Activated T-cell treated with anti-CD3 and anti-CD28 coated beads, Interleukin-2, amount 50 U/mL, for 72 hours (primary cell): Measurements from ENCODE around the gene ZNRF3. TPM values are rescaled to one million over a fixed set of nuclear protein-coding genes. Genes with fewer than 3 reads are reported as not detected.

Experiments used
- ATAC-seq, 2 donors: fragments of 150-1000 bp; cut with Tn5 transposase; replicated peaks in 1 of 2; 2 replicates each; pipeline ENCODE4 v1.10.0; 2021; ENCODE audit warnings: moderate library complexity in 2 of 2, mild to moderate bottlenecking in 1 of 2
- DNase-seq, 2 donors: peaks; one replicate each; pipeline ENCODE4 v3.0.0; 2021 to 2022; ENCODE audit warnings: mixed read lengths in 1 of 2
- H3K27ac Mint-ChIP-seq: one replicate; pipeline ENCODE4 v1.8.0; 2022; ENCODE audit warnings: mild to moderate bottlenecking, moderate library complexity, mixed read lengths
- H3K27me3 Mint-ChIP-seq: one replicate; pipeline ENCODE4 v1.8.0; 2022; ENCODE audit warnings: low read depth, mixed read lengths
- H3K36me3 Mint-ChIP-seq, 2 donors: one replicate each; pipeline ENCODE4 v1.8.0; 2022; ENCODE audit warnings: mixed read lengths in 2 of 2, mild to moderate bottlenecking in 1 of 2; ENCODE audit not compliant: insufficient read depth in 2 of 2
- H3K4me1 Mint-ChIP-seq: one replicate; pipeline ENCODE4 v1.8.0; 2022; ENCODE audit warnings: low read depth, mixed read lengths
- H3K4me3 Mint-ChIP-seq, 2 donors: one replicate each; pipeline ENCODE4 v1.8.0; 2022; ENCODE audit warnings: mild to moderate bottlenecking in 2 of 2, mixed read lengths in 2 of 2, moderate library complexity in 2 of 2
- H3K9me3 Mint-ChIP-seq, 2 donors: one replicate each; pipeline ENCODE4 v1.8.0; 2022; ENCODE audit warnings: mixed read lengths in 2 of 2
- total RNA-seq, 2 donors: library from RNA; stranded (reverse); gene quantifications; one replicate each; pipeline ENCODE4 v1.2.3, GENCODE V29; 2022

Gene ZNRF3
- total RNA-seq, 2 donors from 2014 or later, result 0.86 to 0.94 TPM

GRCh38 chr22:28981818-28982499, 98.6 kb downstream of the ZNRF3 start:
- Mint-ChIP-seq H3K4me1 (peaks cover 14% of the 10 kb centered on the region), H3K27ac (no peak overlapping the region), H3K4me3 (no peak overlapping the region), H3K9me3 (peaks cover 2 to 7% of the 10 kb centered on the region in 2 donors), H3K27me3 (peaks cover 33% of the 10 kb centered on the region), H3K36me3 (peaks cover 5 to 6% of the 10 kb centered on the region in 2 donors)
- ATAC-seq (no peak), DNase-seq (no peak)

GRCh38 chr22:28983190-28983589, 99.8 kb downstream of the ZNRF3 start:
- Mint-ChIP-seq H3K27ac (no peak overlapping the region), H3K4me1 (peaks cover 9% of the 10 kb centered on the region), H3K27me3 (peaks cover 26% of the 10 kb centered on the region), H3K4me3 (no peak overlapping the region), H3K9me3 (peaks cover 2 to 7% of the 10 kb centered on the region in 2 donors), H3K36me3 (peaks cover 5 to 6% of the 10 kb centered on the region in 2 donors)
- ATAC-seq (no peak), DNase-seq (no peak)

- Mint-ChIP-seq H3K27me3 (peaks cover 21% of the 10 kb centered on the region), H3K36me3 (peaks cover 5 to 6% of the 10 kb centered on the region in 2 donors), H3K4me3 (no peak overlapping the region), H3K27ac (no peak overlapping the region), H3K4me1 (peaks cover 7% of the 10 kb centered on the region), H3K9me3 (peaks cover 2 to 7% of the 10 kb centered on the region in 2 donors)
- ATAC-seq, result no peak
- DNase-seq, result no peak
Observed at GRCh38 chr22:28983788-28984441, 100.5 kb downstream of the ZNRF3 start.

GRCh38 chr22:28984482-28985158, 101.2 kb downstream of the ZNRF3 start:
- no peak overlapping the region for H3K27ac Mint-ChIP-seq
- ATAC-seq, result no peak
- peaks cover 10% of the 10 kb centered on the region for H3K4me1 Mint-ChIP-seq
- H3K36me3 Mint-ChIP-seq, result peaks cover 5 to 6% of the 10 kb centered on the region in 2 donors
- H3K9me3 Mint-ChIP-seq, result peaks cover 2 to 7% of the 10 kb centered on the region in 2 donors
- H3K27me3 Mint-ChIP-seq, result peaks cover 14% of the 10 kb centered on the region
- no peak for DNase-seq
- no peak overlapping the region for H3K4me3 Mint-ChIP-seq

- peaks cover 9% of the 10 kb centered on the region for H3K27me3 Mint-ChIP-seq
Observed at GRCh38 chr22:28985581-28986290, 102.4 kb downstream of the ZNRF3 start.

GRCh38 chr22:28986366-28986765, 103.0 kb downstream of the ZNRF3 start:
- H3K9me3 Mint-ChIP-seq, result peaks cover 2 to 7% of the 10 kb centered on the region in 2 donors
- H3K27me3 Mint-ChIP-seq, result peaks cover 6% of the 10 kb centered on the region
- peaks cover 10% of the 10 kb centered on the region for H3K4me1 Mint-ChIP-seq
- H3K27ac Mint-ChIP-seq, result no peak overlapping the region
- DNase-seq, result no peak
- ATAC-seq, result no peak
- peaks cover 5 to 6% of the 10 kb centered on the region in 2 donors for H3K36me3 Mint-ChIP-seq
- H3K4me3 Mint-ChIP-seq, result no peak overlapping the region

More at GRCh38 chr22:28985581-28986290, 102.4 kb downstream of the ZNRF3 start:
- Mint-ChIP-seq H3K4me3 (no peak overlapping the region), H3K9me3 (peaks cover 2 to 7% of the 10 kb centered on the region in 2 donors), H3K27ac (no peak overlapping the region), H3K36me3 (peaks cover 5 to 6% of the 10 kb centered on the region in 2 donors), H3K4me1 (peaks cover 10% of the 10 kb centered on the region)
- no peak for ATAC-seq
- DNase-seq, result no peak

GRCh38 chr22:28988457-28988856, 105.1 kb downstream of the ZNRF3 start:
- ATAC-seq (no peak), DNase-seq (no peak)
- Mint-ChIP-seq H3K9me3 (peaks cover 2 to 7% of the 10 kb centered on the region in 2 donors), H3K4me1 (peaks cover 19% of the 10 kb centered on the region), H3K36me3 (peaks cover 5 to 9% of the 10 kb centered on the region in 2 donors), H3K27ac (no peak overlapping the region), H3K4me3 (no peak overlapping the region), H3K27me3 (peaks cover 15% of the 10 kb centered on the region)

- Mint-ChIP-seq H3K36me3 (peaks cover 5 to 9% of the 10 kb centered on the region in 2 donors), H3K4me1 (peaks cover 19% of the 10 kb centered on the region), H3K9me3 (peaks cover 2 to 7% of the 10 kb centered on the region in 2 donors), H3K27me3 (peaks cover 15% of the 10 kb centered on the region), H3K4me3 (peak overlapping the region in 1 of 2 donors; percentile 38), H3K27ac (no peak overlapping the region)
- peak; percentile 20 to 24 for DNase-seq
- peak; percentile 86 for ATAC-seq
Observed at GRCh38 chr22:28989035-28989464, 105.7 kb downstream of the ZNRF3 start.

- no peak for ATAC-seq
- Mint-ChIP-seq H3K4me3 (peak overlapping the region in 1 of 2 donors; percentile 38), H3K36me3 (peaks cover 5 to 9% of the 10 kb centered on the region in 2 donors), H3K27me3 (peaks cover 16% of the 10 kb centered on the region), H3K4me1 (peaks cover 19% of the 10 kb centered on the region), H3K9me3 (peaks cover 2 to 7% of the 10 kb centered on the region in 2 donors), H3K27ac (no peak overlapping the region)
- no peak for DNase-seq
Observed at GRCh38 chr22:28989484-28989883, 106.1 kb downstream of the ZNRF3 start.

GRCh38 chr22:28989912-28990311, 106.5 kb downstream of the ZNRF3 start:
- Mint-ChIP-seq H3K9me3 (peaks cover 2 to 7% of the 10 kb centered on the region in 2 donors), H3K27ac (no peak overlapping the region), H3K27me3 (peaks cover 20% of the 10 kb centered on the region), H3K36me3 (peaks cover 5 to 9% of the 10 kb centered on the region in 2 donors), H3K4me1 (peaks cover 19% of the 10 kb centered on the region), H3K4me3 (no peak overlapping the region)
- ATAC-seq, result no peak
- DNase-seq, result no peak

- Mint-ChIP-seq H3K4me1 (peaks cover 19% of the 10 kb centered on the region), H3K27me3 (peaks cover 21% of the 10 kb centered on the region), H3K27ac (no peak overlapping the region), H3K4me3 (no peak overlapping the region), H3K9me3 (no peaks in the 10 kb centered on the region), H3K36me3 (peaks cover 0 to 2% of the 10 kb centered on the region in 2 donors)
- no peak for DNase-seq
- peak; percentile 56 to 63 for ATAC-seq
Observed at GRCh38 chr22:28992565-28993356, 109.4 kb downstream of the ZNRF3 start.

- H3K27ac Mint-ChIP-seq, result no peak overlapping the region
- no peak for DNase-seq
- H3K27me3 Mint-ChIP-seq, result peaks cover 21% of the 10 kb centered on the region
- no peaks in the 10 kb centered on the region for H3K9me3 Mint-ChIP-seq
- H3K36me3 Mint-ChIP-seq, result peaks cover 0 to 2% of the 10 kb centered on the region in 2 donors
- no peak overlapping the region for H3K4me3 Mint-ChIP-seq
- H3K4me1 Mint-ChIP-seq, result peaks cover 9% of the 10 kb centered on the region
- ATAC-seq, result no peak
Observed at GRCh38 chr22:28994522-28994921, 111.2 kb downstream of the ZNRF3 start.
